Measurements from ENCODE around the gene CUL7. TPM values are rescaled to one million over a fixed set of nuclear protein-coding genes. Genes with fewer than 3 reads are reported as not detected.

Gene CUL7
- total RNA-seq, 4 donors from 2014 or later: 10.9 to 16.6 (median 13.5) TPM

DNA sequence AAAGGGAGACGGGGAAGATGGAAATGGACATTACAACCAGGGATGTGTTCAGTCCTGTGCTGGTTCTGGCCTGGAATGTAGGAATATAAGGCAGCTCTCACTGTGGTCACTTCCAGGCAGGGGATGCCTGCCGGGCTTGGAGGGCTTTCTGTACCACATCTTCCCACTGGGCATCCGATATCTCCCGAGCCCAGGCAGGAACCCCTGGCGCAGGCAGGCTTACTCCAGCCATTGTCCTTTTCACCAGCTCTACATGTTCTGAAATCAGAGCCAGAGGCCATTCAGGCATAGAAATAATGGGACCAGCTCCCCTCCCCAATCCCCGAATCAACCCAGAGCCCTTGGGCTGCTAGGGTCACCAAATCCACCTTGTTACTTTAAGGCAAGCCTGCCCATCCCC, 41.3 kb downstream of the CUL7 start:
- 51 to 60% methylated on average over 2 to 4 of the region's 6 CpGs for WGBS, 2 donors (ENCODE audit: low coverage in 1 of 2)
- no peak for ATAC-seq
- TF ChIP-seq, protein P1, sequence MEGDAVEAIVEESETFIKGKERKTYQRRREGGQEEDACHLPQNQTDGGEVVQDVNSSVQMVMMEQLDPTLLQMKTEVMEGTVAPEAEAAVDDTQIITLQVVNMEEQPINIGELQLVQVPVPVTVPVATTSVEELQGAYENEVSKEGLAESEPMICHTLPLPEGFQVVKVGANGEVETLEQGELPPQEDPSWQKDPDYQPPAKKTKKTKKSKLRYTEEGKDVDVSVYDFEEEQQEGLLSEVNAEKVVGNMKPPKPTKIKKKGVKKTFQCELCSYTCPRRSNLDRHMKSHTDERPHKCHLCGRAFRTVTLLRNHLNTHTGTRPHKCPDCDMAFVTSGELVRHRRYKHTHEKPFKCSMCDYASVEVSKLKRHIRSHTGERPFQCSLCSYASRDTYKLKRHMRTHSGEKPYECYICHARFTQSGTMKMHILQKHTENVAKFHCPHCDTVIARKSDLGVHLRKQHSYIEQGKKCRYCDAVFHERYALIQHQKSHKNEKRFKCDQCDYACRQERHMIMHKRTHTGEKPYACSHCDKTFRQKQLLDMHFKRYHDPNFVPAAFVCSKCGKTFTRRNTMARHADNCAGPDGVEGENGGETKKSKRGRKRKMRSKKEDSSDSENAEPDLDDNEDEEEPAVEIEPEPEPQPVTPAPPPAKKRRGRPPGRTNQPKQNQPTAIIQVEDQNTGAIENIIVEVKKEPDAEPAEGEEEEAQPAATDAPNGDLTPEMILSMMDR (IDR thresholded peaks at IDR 0.05): no peak
- TF ChIP-seq POLR2AphosphoS5 (IDR thresholded peaks at IDR 0.05) (no peak), POLR2A (IDR thresholded peaks at IDR 0.05) (no peak), EP300 (IDR thresholded peaks at IDR 0.05) (no peak)
- Histone ChIP-seq H3K4me3 (no peak overlapping the region), H3K9me3 (no peaks in the 10 kb centered on the region), H3K36me3 (peaks cover 0 to 58% of the 10 kb centered on the region in 2 donors), H3K4me1 (peaks cover 0 to 51% (median 32%) of the 10 kb centered on the region in 3 donors), H3K27me3 (no peaks in the 10 kb centered on the region), H3K27ac (peak overlapping the region in 1 of 4 donors; percentile 88)

DNA sequence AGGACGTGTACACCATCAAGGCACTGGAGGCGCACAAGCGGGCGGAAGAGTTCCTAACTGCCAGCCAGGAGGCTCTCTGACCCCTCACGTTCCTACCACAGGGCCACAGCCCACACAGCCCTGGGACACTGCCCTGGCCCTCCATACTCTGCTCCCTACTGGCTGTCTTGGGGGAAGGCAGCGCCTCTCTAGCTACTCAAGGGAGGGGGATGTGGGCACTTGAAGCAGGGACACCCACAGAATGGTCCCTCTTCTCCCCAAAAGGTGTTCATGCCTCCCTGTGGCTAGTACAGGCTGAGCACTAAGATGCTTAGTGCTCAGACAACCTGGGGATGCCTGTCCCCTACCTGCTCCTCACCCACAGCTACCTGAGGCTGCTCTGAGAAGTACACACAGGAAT, 42.4 kb downstream of the CUL7 start:
- Histone ChIP-seq H3K27me3 (no peaks in the 10 kb centered on the region), H3K4me1 (peaks cover 0 to 39% (median 21%) of the 10 kb centered on the region in 3 donors), H3K36me3 (peaks cover 0 to 62% of the 10 kb centered on the region in 2 donors), H3K27ac (no peak overlapping the region), H3K9me3 (no peaks in the 10 kb centered on the region), H3K4me3 (no peak overlapping the region)
- 0 to 79% methylated on average over 1 to 4 of the region's 6 CpGs for WGBS, 2 donors (ENCODE audit: low coverage in 1 of 2)
- ATAC-seq: no peak
- TF ChIP-seq POLR2A (IDR thresholded peaks at IDR 0.05) (no peak), POLR2AphosphoS5 (IDR thresholded peaks at IDR 0.05) (no peak), EP300 (IDR thresholded peaks at IDR 0.05) (no peak)
- TF ChIP-seq, protein P1 (IDR thresholded peaks at IDR 0.05): no peak

DNA sequence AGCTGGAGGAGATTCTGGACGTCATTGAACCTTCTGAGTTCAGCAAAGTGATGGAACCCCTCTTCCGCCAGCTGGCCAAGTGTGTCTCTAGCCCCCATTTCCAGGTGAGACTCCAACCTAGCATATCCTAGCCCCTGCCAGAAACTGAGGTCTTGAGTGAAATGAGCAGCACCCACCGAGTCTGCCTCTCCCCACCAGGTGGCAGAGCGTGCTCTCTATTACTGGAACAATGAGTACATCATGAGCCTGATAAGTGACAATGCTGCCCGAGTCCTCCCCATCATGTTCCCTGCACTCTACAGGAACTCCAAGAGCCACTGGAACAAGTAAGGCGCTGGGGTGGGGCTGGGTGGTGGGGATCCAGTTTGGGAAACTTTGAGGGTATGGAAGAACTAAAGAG, 44.5 kb downstream of the CUL7 start:
- H3K9me3 ChIP-seq: no peaks in the 10 kb centered on the region
- H3K36me3 ChIP-seq: peaks cover 0 to 68% of the 10 kb centered on the region in 2 donors
- H3K4me3 ChIP-seq: no peak overlapping the region
- WGBS, 2 donors (ENCODE audit: low coverage in 1 of 2): no CpG with 5 or more reads among the region's 6 CpGs
- H3K27me3 ChIP-seq: no peaks in the 10 kb centered on the region
- peaks cover 0 to 21% (median 7%) of the 10 kb centered on the region in 3 donors for H3K4me1 ChIP-seq
- TF ChIP-seq POLR2A (IDR thresholded peaks at IDR 0.05): no peak
- TF ChIP-seq, protein P1 (IDR thresholded peaks at IDR 0.05): peak in 2 of 4 experiments; percentile 40 to 44
- ATAC-seq: no peak
- no peak overlapping the region for H3K27ac ChIP-seq

DNA sequence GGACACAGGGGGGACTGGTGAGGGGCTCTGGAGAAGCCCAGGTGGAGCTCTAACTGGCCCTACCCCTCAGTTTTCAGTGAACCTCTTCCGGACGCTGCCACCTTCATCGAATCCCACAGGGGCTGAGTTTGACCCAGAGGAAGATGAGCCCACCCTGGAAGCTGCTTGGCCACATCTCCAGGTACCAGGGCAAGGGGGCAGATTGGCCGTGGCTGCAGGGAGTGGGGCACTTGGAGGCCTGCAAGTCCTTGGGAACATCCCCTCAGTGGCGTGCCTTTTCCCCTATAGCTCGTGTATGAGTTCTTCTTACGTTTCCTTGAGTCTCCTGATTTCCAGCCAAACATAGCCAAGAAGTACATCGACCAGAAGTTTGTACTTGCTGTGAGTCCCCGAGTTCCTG, 46.5 kb downstream of the CUL7 start:
- Histone ChIP-seq H3K4me3 (no peak overlapping the region), H3K4me1 (peaks cover 0 to 7% (median 0%) of the 10 kb centered on the region in 3 donors), H3K9me3 (no peaks in the 10 kb centered on the region), H3K36me3 (peaks cover 0 to 76% of the 10 kb centered on the region in 2 donors), H3K27me3 (no peaks in the 10 kb centered on the region), H3K27ac (no peak overlapping the region)
- no peak for ATAC-seq
- TF ChIP-seq EP300 (IDR thresholded peaks at IDR 0.05) (no peak), POLR2A (IDR thresholded peaks at IDR 0.05) (peak in 1 of 2 donors; percentile 9), POLR2AphosphoS5 (IDR thresholded peaks at IDR 0.05) (no peak)
- TF ChIP-seq, protein P1 (IDR thresholded peaks at IDR 0.05): no peak
- 90% methylated on average over 6 of the region's 9 CpGs; no CpG with 5 or more reads in 1 of the 2 donors for WGBS, 2 donors (ENCODE audit: low coverage in 1 of 2)

DNA sequence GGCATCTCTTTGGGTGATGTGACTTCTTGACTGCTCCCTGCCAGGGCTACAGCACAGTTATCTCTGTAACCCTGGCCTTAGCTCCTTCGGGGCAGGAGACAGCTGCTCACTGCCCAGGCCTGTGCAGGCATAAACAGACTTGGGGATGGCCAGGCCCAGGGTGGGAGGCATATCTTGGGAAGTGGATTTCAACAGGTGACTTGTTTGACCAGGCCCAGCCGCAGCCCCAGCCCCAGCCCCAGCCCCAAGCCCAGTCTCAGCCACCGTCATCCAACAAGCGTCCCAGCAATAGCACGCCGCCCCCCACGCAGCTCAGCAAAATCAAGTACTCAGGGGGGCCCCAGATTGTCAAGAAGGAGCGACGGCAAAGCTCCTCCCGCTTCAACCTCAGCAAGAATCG, 47.4 kb downstream of the CUL7 start:
- H3K27ac ChIP-seq: no peak overlapping the region
- no peak overlapping the region for H3K4me3 ChIP-seq
- no peaks in the 10 kb centered on the region for H3K27me3 ChIP-seq
- H3K4me1 ChIP-seq: no peaks in the 10 kb centered on the region
- WGBS, 2 donors (ENCODE audit: low coverage in 1 of 2): 93 to 100% methylated on average over 1 to 4 of the region's 11 CpGs
- no peak for ATAC-seq
- no peaks in the 10 kb centered on the region for H3K9me3 ChIP-seq
- TF ChIP-seq POLR2A (IDR thresholded peaks at IDR 0.05) (no peak), POLR2AphosphoS5 (IDR thresholded peaks at IDR 0.05) (no peak), EP300 (IDR thresholded peaks at IDR 0.05) (no peak)
- TF ChIP-seq, protein P1 (IDR thresholded peaks at IDR 0.05): no peak
- H3K36me3 ChIP-seq: peaks cover 0 to 72% of the 10 kb centered on the region in 2 donors
